ENCODE results near the gene CCNA1.

CCNA1 gene

GRCh38 chr13:36432106-36432544 is at the start of gene CCNA1:
TSS of gene CCNA1 (plus strand) at chr13:36432495. CDS start at chr13:36433057, 562 bp downstream.
- DNase-seq: no peak

GRCh38 chr13:36385489-36385888 is 46.8 kb upstream of the CCNA1 start:
- no peak for DNase-seq

- no peak for DNase-seq
Measured at GRCh38 chr13:36395280-36395679, 37.0 kb upstream of the CCNA1 start.

GRCh38 chr13:36405151-36405550 is 27.1 kb upstream of the CCNA1 start:
- DNase-seq: no peak

- DNase-seq: no peak
Measured at GRCh38 chr13:36412736-36413135, 19.6 kb upstream of the CCNA1 start.

- no peak for DNase-seq
Measured at GRCh38 chr13:36413161-36413560, 19.1 kb upstream of the CCNA1 start.

- DNase-seq: no peak
Measured at GRCh38 chr13:36414461-36414860, 17.8 kb upstream of the CCNA1 start.

- no peak for DNase-seq
Measured at GRCh38 chr13:36417331-36417730, 15.0 kb upstream of the CCNA1 start.

GRCh38 chr13:36418022-36418805 is 14.1 kb upstream of the CCNA1 start:
- DNase-seq: no peak

- no peak for DNase-seq
Measured at GRCh38 chr13:36420437-36420891, 11.8 kb upstream of the CCNA1 start.

GRCh38 chr13:36421447-36421846 is 10.8 kb upstream of the CCNA1 start:
- DNase-seq: no peak

- no peak for DNase-seq
Measured at GRCh38 chr13:36428086-36428485, 4.2 kb upstream of the CCNA1 start.

- no peak for DNase-seq
Measured at GRCh38 chr13:36430247-36431203, 1.8 kb upstream of the CCNA1 start.

- DNase-seq: no peak
Measured at GRCh38 chr13:36431204-36432105, 840 bp upstream of the CCNA1 start.

- DNase-seq: no peak
Measured at GRCh38 chr13:36436811-36437210, 4.5 kb downstream of the CCNA1 start.

- no peak for DNase-seq
Measured at GRCh38 chr13:36438594-36439483, 6.5 kb downstream of the CCNA1 start.

- DNase-seq: no peak
Measured at GRCh38 chr13:36445278-36445677, 13.0 kb downstream of the CCNA1 start.

- DNase-seq: no peak
Measured at GRCh38 chr13:36445891-36446351, 13.6 kb downstream of the CCNA1 start.

GRCh38 chr13:36447501-36447900 is 15.2 kb downstream of the CCNA1 start:
- DNase-seq: no peak

- no peak for DNase-seq
Measured at GRCh38 chr13:36450534-36450933, 18.2 kb downstream of the CCNA1 start.

GRCh38 chr13:36453516-36453915 is 21.2 kb downstream of the CCNA1 start:
- DNase-seq: no peak

Data from NCI-H1436 treated with DMSO at 0.1 percent for 48 hours (cell line).